H1 (cell line): ENCODE measurements around the gene ARHGAP21. TPM values are rescaled to one million over a fixed set of nuclear protein-coding genes. Genes with fewer than 3 reads are reported as not detected.

ENCODE experiments used
- CTCF ChIA-PET: fragments of 300-600 bp; sonication (Branson Sonifier 250); formaldehyde crosslinking; loops from one replicate; lab custom pipeline; 2021; ENCODE audit not compliant: partially characterized antibody; lab: Charles Lee
- POLR2A ChIA-PET: fragments of 300-600 bp; sonication (Branson Sonifier 250); formaldehyde crosslinking; loops from one replicate; lab custom pipeline; 2021; ENCODE audit warnings: inconsistent platforms; ENCODE audit not compliant: partially characterized antibody; lab: Charles Lee
- DNase-seq, 2 experiments: peaks; one replicate each; pipeline versions ENCODE4 v3.0.0 to v3.0.0-alpha.2; 2010 to 2022; ENCODE audit warnings: low spot score in 2 of 2, low read depth in 1 of 2, mixed read lengths in 1 of 2
- FAIRE-seq: peaks from 2 replicates; lab custom pipeline; 2011; peaks lifted over from hg19 to GRCh38; lab: Jason Lieb, UNC
- H2AFZ ChIP-seq: 2 replicates; pipeline ENCODE4 v1.8.1; 2012; ENCODE audit warnings: low read length, inconsistent platforms
- H2AK5ac ChIP-seq: 2 replicates; pipeline ENCODE4 v1.6.1; 2013; ENCODE audit warnings: low read depth, low read length
- H2BK120ac ChIP-seq: replicated peaks from 2 replicates; pipeline ENCODE3; 2013; ENCODE audit warnings: low read depth, low read length, inconsistent platforms
- H2BK12ac ChIP-seq: 2 replicates; pipeline ENCODE4 v1.6.1; 2013; ENCODE audit warnings: low read depth, low read length
- H2BK15ac ChIP-seq: 2 replicates; pipeline ENCODE4 v1.6.1; 2013; ENCODE audit warnings: low read length
- H2BK20ac ChIP-seq: 2 replicates; pipeline ENCODE4 v1.6.1; 2013; ENCODE audit warnings: low read length
- H2BK5ac ChIP-seq: 2 replicates; pipeline ENCODE4 v1.6.1; 2013; ENCODE audit warnings: low read depth, low read length
- H3K14ac ChIP-seq: 2 replicates; pipeline ENCODE4 v1.6.1; 2013; ENCODE audit warnings: inconsistent platforms; ENCODE audit not compliant: insufficient read length
- H3K18ac ChIP-seq: 2 replicates; pipeline ENCODE4 v1.6.1; 2013; ENCODE audit warnings: low read length; ENCODE audit errors: extremely low read depth
- H3K23ac ChIP-seq: 2 replicates; pipeline ENCODE4 v1.6.1; 2013; ENCODE audit warnings: inconsistent platforms; ENCODE audit not compliant: insufficient read length
- H3K23me2 ChIP-seq: 2 replicates; pipeline ENCODE4 v1.6.1; 2013; ENCODE audit warnings: low read depth, low read length
- H3K27ac ChIP-seq: 2 replicates; pipeline ENCODE4 v1.6.1; 2011; ENCODE audit warnings: low read depth, low read length, inconsistent platforms
- H3K27me3 ChIP-seq, 4 experiments: replicated peaks in 1 of 4; 1 replicate in 1 of 4; 2 replicates in 3 of 4; pipeline versions ENCODE4 v1.6.1 to v1.8.1; 2011 to 2013; ENCODE audit warnings: low read length in 3 of 4, mild to moderate bottlenecking in 3 of 4, inconsistent platforms in 2 of 4, mixed read lengths in 2 of 4, moderate library complexity in 1 of 4; ENCODE audit not compliant: control insufficient read depth in 3 of 4, insufficient read depth in 3 of 4; ENCODE audit errors: extremely low read depth in 1 of 4
- H3K36me3 ChIP-seq, 4 experiments: 2 replicates each; pipeline versions ENCODE4 v1.6.1 to v1.8.1; 2011 to 2013; ENCODE audit warnings: mild to moderate bottlenecking in 4 of 4, low read length in 3 of 4, moderate library complexity in 2 of 4, control low read depth in 1 of 4, inconsistent platforms in 1 of 4; ENCODE audit not compliant: insufficient read depth in 4 of 4, control insufficient read depth in 2 of 4
- H3K4ac ChIP-seq: replicated peaks from 2 replicates; pipeline ENCODE3; 2013; ENCODE audit warnings: low read length, low read depth, mixed read lengths, inconsistent platforms; ENCODE audit not compliant: insufficient read length
- H3K4me1 ChIP-seq, 4 experiments: replicated peaks in 1 of 4; 1 replicate in 1 of 4; 2 replicates in 3 of 4; pipeline versions ENCODE4 v1.6.1 to v1.8.1; 2011 to 2013; ENCODE audit warnings: low read length in 3 of 4, inconsistent platforms in 2 of 4, mixed read lengths in 1 of 4; ENCODE audit not compliant: insufficient read depth in 4 of 4, control insufficient read depth in 3 of 4
- H3K4me2 ChIP-seq, 2 experiments: 2 replicates each; pipeline versions ENCODE4 v1.6.1 to v1.8.1; 2011 to 2013; ENCODE audit warnings: low read depth in 2 of 2, low read length in 2 of 2, control low read depth in 1 of 2, inconsistent platforms in 1 of 2, mild to moderate bottlenecking in 1 of 2; ENCODE audit not compliant: insufficient read depth in 1 of 2
- H3K4me3 ChIP-seq, 4 experiments: fragments of 200-600, 300-600 bp in 1 of 4; sonication (generic), shearing (Covaris generic), sonication (Bioruptor Twin) in 1 of 4; 2 replicates each; pipeline versions ENCODE4 v1.5.1 to v1.8.1; 2011 to 2016; ENCODE audit warnings: low read length in 4 of 4, low read depth in 3 of 4, control low read depth in 2 of 4, inconsistent platforms in 2 of 4, mild to moderate bottlenecking in 2 of 4, mixed read lengths in 1 of 4, moderate library complexity in 1 of 4; ENCODE audit not compliant: insufficient read depth in 2 of 4; ENCODE audit errors: extremely low read depth in 1 of 4
- H3K56ac ChIP-seq: replicated peaks from 2 replicates; pipeline ENCODE3; 2013; ENCODE audit warnings: low read depth, mild to moderate bottlenecking, mixed read lengths, low read length, inconsistent platforms; ENCODE audit not compliant: insufficient read length
- H3K79me1 ChIP-seq: 2 replicates; pipeline ENCODE4 v1.6.1; 2013; ENCODE audit warnings: low read depth, low read length, control low read depth
- H3K79me2 ChIP-seq, 2 experiments: 2 replicates each; pipeline versions ENCODE4 v1.6.1 to v1.8.1; 2012 to 2013; ENCODE audit warnings: low read length in 2 of 2, mild to moderate bottlenecking in 2 of 2, inconsistent platforms in 1 of 2; ENCODE audit not compliant: insufficient read depth in 2 of 2, control insufficient read depth in 1 of 2
- H3K9ac ChIP-seq, 4 experiments: replicated peaks in 1 of 4; 1 replicate in 1 of 4; 2 replicates in 3 of 4; pipeline versions ENCODE4 v1.6.1 to v1.8.1; 2011 to 2013; ENCODE audit warnings: low read depth in 3 of 4, low read length in 3 of 4, control low read depth in 2 of 4, mild to moderate bottlenecking in 2 of 4, moderate library complexity in 2 of 4, inconsistent platforms in 1 of 4; ENCODE audit errors: extremely low read depth in 1 of 4
- H3K9me3 ChIP-seq, 2 experiments: 2 replicates each; pipeline versions ENCODE4 v1.6.1 to v1.8.1; 2012 to 2013; ENCODE audit warnings: mild to moderate bottlenecking in 2 of 2, moderate library complexity in 2 of 2, control low read depth in 1 of 2, inconsistent platforms in 1 of 2, low read depth in 1 of 2, low read length in 1 of 2, mixed read lengths in 1 of 2; ENCODE audit not compliant: insufficient read depth in 2 of 2
- H4K20me1 ChIP-seq, 2 experiments: replicated peaks in 1 of 2; 2 replicates each; pipeline versions ENCODE3 to v1.8.1; 2011 to 2013; ENCODE audit warnings: inconsistent platforms in 2 of 2, low read length in 2 of 2, mild to moderate bottlenecking in 1 of 2; ENCODE audit not compliant: insufficient read depth in 2 of 2, control insufficient read depth in 1 of 2
- H4K5ac ChIP-seq: 2 replicates; pipeline ENCODE4 v1.6.1; 2013; ENCODE audit warnings: low read length, low read depth, mixed read lengths, inconsistent platforms; ENCODE audit not compliant: insufficient read length
- H4K8ac ChIP-seq: 2 replicates; pipeline ENCODE4 v1.8.0; 2013; ENCODE audit warnings: mild to moderate bottlenecking, moderate library complexity, low read length, inconsistent platforms; ENCODE audit not compliant: insufficient read depth; ENCODE audit errors: extremely low read depth
- H4K91ac ChIP-seq: replicated peaks from 2 replicates; pipeline ENCODE3; 2013; ENCODE audit warnings: low read length, mixed read lengths, inconsistent platforms; ENCODE audit not compliant: insufficient read length
- BACH1 ChIP-seq: IDR thresholded peaks from 2 replicates; pipeline ENCODE4 v1.6.1; 2012; ENCODE audit warnings: low read length, improper control_type of control experiment
- CEBPB ChIP-seq: IDR thresholded peaks from 2 replicates; pipeline ENCODE4 v1.6.1; 2012; ENCODE audit warnings: low read depth, low read length
- EP300 ChIP-seq, 2 experiments: IDR thresholded peaks; 1 replicate in 1 of 2; 2 replicates in 1 of 2; pipeline ENCODE4 v1.6.1; 2011 to 2012; ENCODE audit warnings: low read depth in 2 of 2, low read length in 2 of 2, mild to moderate bottlenecking in 2 of 2, borderline replicate concordance in 1 of 2, inconsistent platforms in 1 of 2, moderate library complexity in 1 of 2
- FOSL1 ChIP-seq: IDR thresholded peaks from 2 replicates; pipeline ENCODE4 v1.6.1; 2011; ENCODE audit warnings: mild to moderate bottlenecking, low read depth, low read length, moderate library complexity; ENCODE audit not compliant: insufficient read depth
- KDM4A ChIP-seq: IDR thresholded peaks from one replicate; pipeline ENCODE4 v1.7.1; 2012; ENCODE audit warnings: low read depth, mild to moderate bottlenecking, moderate library complexity, low read length, inconsistent platforms; ENCODE audit not compliant: severe bottlenecking
- KDM5A ChIP-seq: fragments of 200-600 bp; IDR thresholded peaks from 2 replicates; pipeline ENCODE4 v1.7.1; 2012; ENCODE audit warnings: mild to moderate bottlenecking, low read length, inconsistent platforms, mixed read lengths
- PHF8 ChIP-seq: fragments of 200-600 bp; sonication (generic); conservative IDR thresholded peaks from 2 replicates; pipeline ENCODE4 v1.7.1; 2012; ENCODE audit warnings: low read depth, mild to moderate bottlenecking, inconsistent platforms, low read length, moderate library complexity
- POLR2AphosphoS5 ChIP-seq: IDR thresholded peaks from 2 replicates; pipeline ENCODE4 v1.6.1; 2011; ENCODE audit warnings: low read depth, low read length
- POU5F1 ChIP-seq: IDR thresholded peaks from 2 replicates; pipeline ENCODE4 v1.6.1; 2011; ENCODE audit warnings: low read depth, mild to moderate bottlenecking, low read length, moderate library complexity
- RAD21 ChIP-seq, 2 experiments: IDR thresholded peaks in 1 of 2; conservative IDR thresholded peaks in 1 of 2; 2 replicates each; pipeline ENCODE4 v1.6.1; 2011; ENCODE audit warnings: low read depth in 2 of 2, low read length in 2 of 2, improper control_type of control experiment in 1 of 2, inconsistent platforms in 1 of 2, mild to moderate bottlenecking in 1 of 2, moderate library complexity in 1 of 2
- SIN3A ChIP-seq, 2 experiments: IDR thresholded peaks in 1 of 2; conservative IDR thresholded peaks in 1 of 2; 2 replicates each; pipeline ENCODE4 v1.6.1; 2011 to 2012; ENCODE audit warnings: low read length in 2 of 2, improper control_type of control experiment in 1 of 2, low read depth in 1 of 2, mild to moderate bottlenecking in 1 of 2
- SRF ChIP-seq: IDR thresholded peaks from 2 replicates; pipeline ENCODE4 v1.6.1; 2011; ENCODE audit warnings: mild to moderate bottlenecking, low read depth, low read length, moderate library complexity
- SUZ12 ChIP-seq: fragments of 200-600 bp; sonication (generic); IDR thresholded peaks from 2 replicates; pipeline ENCODE4 v1.6.1; 2012; ENCODE audit warnings: mild to moderate bottlenecking, inconsistent platforms, low read length, moderate library complexity, mixed read lengths
- ZNF274 ChIP-seq: IDR thresholded peaks from 2 replicates; pipeline ENCODE4 v1.7.0; 2012; ENCODE audit warnings: low read length, borderline replicate concordance; ENCODE audit errors: extremely low read depth
- WGBS, 2 experiments: shearing (Covaris generic) in 1 of 2; methylation state at CpG; one replicate each; pipeline versions ENCODE4 v1.1.6 to v1.1.7; 2013 to 2015; ENCODE audit warnings: low lambda C conversion rate in 2 of 2, mixed read lengths in 2 of 2, inconsistent platforms in 1 of 2, low coverage in 1 of 2, missing lambda C conversion rate in 1 of 2; ENCODE audit not compliant: insufficient replicate concordance in 2 of 2, insufficient coverage in 1 of 2, insufficient read length in 1 of 2; ENCODE audit errors: extremely low coverage in 1 of 2, missing lambda C conversion rate in 1 of 2; 5-methylcytosine and 5-hydroxymethylcytosine counted together
- polyA plus RNA-seq, 7 experiments: library from polyadenylated mRNA; depleted of rRNA in 3 of 7; stranded (reverse) in 5 of 7; unstranded in 2 of 7; fragments of >200 nt in 5 of 7; fragments of 200-250 nt in 2 of 7; gene quantifications; 1 replicate in 5 of 7; 2 replicates in 1 of 7; 4 replicates in 1 of 7; pipeline versions ENCODE4 v1.2.1 to v1.2.3, GENCODE V29; 2011 to 2013; ENCODE audit warnings: missing spikeins in 2 of 7, mixed read lengths in 2 of 7
- total RNA-seq: library from RNA; stranded (reverse); fragmentation: NEBNext Ultra II Directional; extraction: Animal tissue kit (Norgen Biotek cat#: 25700); gene quantifications from 2 replicates; pipeline ENCODE4 v1.2.1, GENCODE V29; 2021

Gene ARHGAP21
- total and polyA plus RNA-seq, 2 of the 8 experiments (the other 6 are each of a cell fraction or from before 2014, with no cell fraction given), result 14.4 to 35.3 TPM

DNA sequence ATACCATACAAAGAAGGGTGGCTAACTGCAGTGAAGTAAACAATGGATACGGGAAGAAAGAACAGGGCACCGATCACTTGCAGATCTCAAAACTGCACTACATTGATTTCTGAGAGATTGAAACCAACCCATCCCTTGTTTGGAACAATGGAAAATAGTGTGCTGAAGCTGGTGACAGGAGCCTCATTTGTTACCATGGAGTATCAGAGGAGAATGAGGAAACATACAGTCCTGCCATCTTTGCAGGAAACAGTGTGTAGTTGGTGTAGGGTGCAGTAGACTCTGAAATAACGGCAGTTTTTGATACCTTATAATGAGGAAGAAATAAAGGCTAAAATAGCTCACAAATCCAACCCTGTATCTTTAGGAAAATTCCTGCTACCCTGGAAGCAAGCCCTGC, 118.5 kb downstream of the ARHGAP21 start:
- WGBS, 2 experiments, result 93% methylated on average over 3 of the region's 3 CpGs; no CpG with 5 or more reads in 1 of the 2 experiments
- Histone ChIP-seq H3K23ac (no peak overlapping the region), H3K9me3 (no peaks in the 10 kb centered on the region), H4K20me1 (no peaks in the 10 kb centered on the region), H3K18ac (no peak overlapping the region), H3K4me2 (no peak overlapping the region), H4K8ac (no peak overlapping the region), H2AK5ac (no peak overlapping the region), H2BK120ac (no peak overlapping the region), H2BK15ac (no peak overlapping the region), H3K4me3 (no peak overlapping the region), H2BK12ac (no peak overlapping the region), H3K36me3 (peaks cover 0 to 10% (median 1%) of the 10 kb centered on the region in 4 experiments; a peak in 4 of 8 replicates), H4K5ac (no peak overlapping the region), H2AFZ (no peak overlapping the region), H4K91ac (no peak overlapping the region), H3K23me2 (no peaks in the 10 kb centered on the region), H3K4me1 (no peaks in the 10 kb centered on the region), H2BK5ac (no peak overlapping the region), H3K27ac (no peak overlapping the region), H3K79me2 (no peaks in the 10 kb centered on the region), H3K9ac (no peak overlapping the region), H3K27me3 (no peaks in the 10 kb centered on the region), H3K79me1 (no peaks in the 10 kb centered on the region; the same call in 1 of the 2 replicates), H3K14ac (no peak overlapping the region), H2BK20ac (no peak overlapping the region), H3K56ac (no peak overlapping the region), H3K4ac (no peak overlapping the region)
- POLR2A ChIA-PET, result no interaction called here
- FAIRE-seq, result no peak
- DNase-seq, result no peak
- CTCF ChIA-PET, result interaction anchor here (1.2 to 2.3 kb wide), 3 partner anchors 9 to 280 kb away, joined by 3 to 14 read pairs (median 3); no protein-coding TSS in a partner anchor
- no peak for TF ChIP-seq KDM4A
- TF ChIP-seq KDM5A, result no peak
- no peak for TF ChIP-seq POLR2AphosphoS5
- TF ChIP-seq POU5F1, result no peak
- TF ChIP-seq FOSL1, result no peak
- no peak for TF ChIP-seq SRF
- no peak for TF ChIP-seq SIN3A (conservative IDR thresholded peaks at IDR 0.05 in 1 of 2, IDR thresholded peaks at IDR 0.05 in 1 of 2; ENCODE audit: low read depth in 1 of 2, low read length in 2 of 2)
- no peak for TF ChIP-seq BACH1
- no peak for TF ChIP-seq PHF8
- TF ChIP-seq SUZ12, result no peak
- TF ChIP-seq RAD21 (IDR thresholded peaks at IDR 0.05 in 1 of 2, conservative IDR thresholded peaks at IDR 0.05 in 1 of 2; ENCODE audit: low read depth in 2 of 2, low read length in 2 of 2), result no peak
- no peak for TF ChIP-seq CEBPB
- no peak for TF ChIP-seq EP300 (IDR thresholded peaks at IDR 0.05; ENCODE audit: borderline replicate concordance in 1 of 2, low read depth in 2 of 2, low read length in 2 of 2)
- TF ChIP-seq ZNF274, result no peak
